ENCODE data around the gene BMP7.

The BMP7 gene

GRCh38 chr20:57135875-57136274 is 130.6 kb downstream of the BMP7 start:
- no peak overlapping the region for H3K4me3 ChIP-seq (ENCODE audit: low read length)
- TF ChIP-seq, protein P1, sequence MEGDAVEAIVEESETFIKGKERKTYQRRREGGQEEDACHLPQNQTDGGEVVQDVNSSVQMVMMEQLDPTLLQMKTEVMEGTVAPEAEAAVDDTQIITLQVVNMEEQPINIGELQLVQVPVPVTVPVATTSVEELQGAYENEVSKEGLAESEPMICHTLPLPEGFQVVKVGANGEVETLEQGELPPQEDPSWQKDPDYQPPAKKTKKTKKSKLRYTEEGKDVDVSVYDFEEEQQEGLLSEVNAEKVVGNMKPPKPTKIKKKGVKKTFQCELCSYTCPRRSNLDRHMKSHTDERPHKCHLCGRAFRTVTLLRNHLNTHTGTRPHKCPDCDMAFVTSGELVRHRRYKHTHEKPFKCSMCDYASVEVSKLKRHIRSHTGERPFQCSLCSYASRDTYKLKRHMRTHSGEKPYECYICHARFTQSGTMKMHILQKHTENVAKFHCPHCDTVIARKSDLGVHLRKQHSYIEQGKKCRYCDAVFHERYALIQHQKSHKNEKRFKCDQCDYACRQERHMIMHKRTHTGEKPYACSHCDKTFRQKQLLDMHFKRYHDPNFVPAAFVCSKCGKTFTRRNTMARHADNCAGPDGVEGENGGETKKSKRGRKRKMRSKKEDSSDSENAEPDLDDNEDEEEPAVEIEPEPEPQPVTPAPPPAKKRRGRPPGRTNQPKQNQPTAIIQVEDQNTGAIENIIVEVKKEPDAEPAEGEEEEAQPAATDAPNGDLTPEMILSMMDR (conservative IDR thresholded peaks at IDR 0.05; ENCODE audit: low read length): no peak
- DNase-seq (ENCODE audit: low read depth): no peak

GRCh38 chr20:57134804-57135203 is 131.6 kb downstream of the BMP7 start:
- H3K4me3 ChIP-seq (ENCODE audit: low read length): no peak overlapping the region
- DNase-seq (ENCODE audit: low read depth): no peak

GRCh38 chr20:57133926-57134650 is 132.4 kb downstream of the BMP7 start:
- no peak overlapping the region for H3K4me3 ChIP-seq (ENCODE audit: low read length)
- TF ChIP-seq, protein P1 (conservative IDR thresholded peaks at IDR 0.05; ENCODE audit: low read length): no peak
- DNase-seq (ENCODE audit: low read depth): peak; percentile 15

More at GRCh38 chr20:57134804-57135203, 131.6 kb downstream of the BMP7 start:
- TF ChIP-seq, protein P1 (conservative IDR thresholded peaks at IDR 0.05; ENCODE audit: low read length): no peak

- no peak for DNase-seq (ENCODE audit: low read depth)
- H3K4me3 ChIP-seq (ENCODE audit: low read length): no peak overlapping the region
- TF ChIP-seq, protein P1 (conservative IDR thresholded peaks at IDR 0.05; ENCODE audit: low read length): no peak
These were observed 134.6 kb downstream of the BMP7 start for GRCh38 chr20:57131601-57132391.

DNA sequence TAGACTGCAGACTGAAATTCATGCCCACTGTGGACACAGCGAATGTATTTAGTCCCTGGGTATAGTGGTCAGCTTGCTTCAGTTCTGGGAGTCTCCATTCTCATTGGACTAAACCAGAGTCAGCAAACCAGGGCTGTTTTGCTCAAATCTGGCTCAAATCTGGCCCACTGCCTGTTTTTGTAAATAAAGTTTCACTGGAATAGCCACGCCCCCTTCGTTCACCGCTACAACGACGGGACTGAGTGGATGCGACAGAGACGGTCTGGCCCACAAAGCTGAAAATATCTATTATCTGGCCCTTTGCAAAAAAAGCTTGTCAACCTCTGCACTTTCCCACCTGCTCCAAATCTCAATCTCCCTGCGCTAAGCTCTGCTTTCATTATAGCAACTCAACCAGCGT is 135.4 kb downstream of the BMP7 start:
- DNase-seq (ENCODE audit: low read depth): no peak
- TF ChIP-seq, protein P1 (conservative IDR thresholded peaks at IDR 0.05; ENCODE audit: low read length): no peak
- H3K4me3 ChIP-seq (ENCODE audit: low read length): no peak overlapping the region

DNA sequence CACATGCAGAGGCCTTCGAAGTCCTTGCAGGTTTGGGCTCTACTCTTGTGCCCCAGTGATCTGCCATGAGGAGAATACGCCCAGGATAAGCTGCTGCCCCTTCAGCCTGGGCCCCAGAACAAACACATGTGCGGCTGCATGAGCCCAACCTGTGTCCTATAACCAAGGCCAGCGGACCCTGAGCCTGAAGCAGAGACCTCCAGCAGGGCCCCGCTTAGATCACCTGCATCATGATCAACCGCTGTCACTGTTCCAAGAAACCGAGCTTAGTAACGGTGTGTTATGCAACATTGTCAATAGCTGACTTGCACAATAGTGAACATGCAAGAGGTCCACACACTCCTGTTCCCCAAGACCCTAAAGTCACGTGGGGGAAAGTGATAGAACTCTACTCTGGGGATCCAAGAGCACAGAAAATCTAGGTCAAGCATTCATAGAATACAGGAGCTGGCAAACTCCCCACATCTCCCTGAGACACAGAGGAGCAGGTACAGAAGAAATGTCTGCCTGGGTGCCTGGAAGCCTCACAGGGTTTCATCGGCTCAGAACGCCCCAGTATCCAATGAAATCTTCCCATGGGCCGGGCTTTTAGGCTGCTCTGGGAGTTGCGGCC is 136.2 kb downstream of the BMP7 start:
- H3K4me3 ChIP-seq (ENCODE audit: low read length): no peak overlapping the region
- TF ChIP-seq, protein P1 (conservative IDR thresholded peaks at IDR 0.05; ENCODE audit: low read length): no peak
- no peak for DNase-seq (ENCODE audit: low read depth)

Data from AG10803 (cell line).